SIG-M5 treated with dmso at 0.1 percent for 504 hours (cell line): ENCODE measurements around the gene ZSWIM3.

Source experiments
- DNase-seq: peaks from one replicate; lab custom pipeline; 2025; ENCODE audit not compliant: unreplicated experiment; lab: John Stamatoyannopoulos, UW

ZSWIM3 gene

GRCh38 chr20:45909336-45909808 is 52.0 kb downstream of the ZSWIM3 start:
- no peak for DNase-seq

DNA sequence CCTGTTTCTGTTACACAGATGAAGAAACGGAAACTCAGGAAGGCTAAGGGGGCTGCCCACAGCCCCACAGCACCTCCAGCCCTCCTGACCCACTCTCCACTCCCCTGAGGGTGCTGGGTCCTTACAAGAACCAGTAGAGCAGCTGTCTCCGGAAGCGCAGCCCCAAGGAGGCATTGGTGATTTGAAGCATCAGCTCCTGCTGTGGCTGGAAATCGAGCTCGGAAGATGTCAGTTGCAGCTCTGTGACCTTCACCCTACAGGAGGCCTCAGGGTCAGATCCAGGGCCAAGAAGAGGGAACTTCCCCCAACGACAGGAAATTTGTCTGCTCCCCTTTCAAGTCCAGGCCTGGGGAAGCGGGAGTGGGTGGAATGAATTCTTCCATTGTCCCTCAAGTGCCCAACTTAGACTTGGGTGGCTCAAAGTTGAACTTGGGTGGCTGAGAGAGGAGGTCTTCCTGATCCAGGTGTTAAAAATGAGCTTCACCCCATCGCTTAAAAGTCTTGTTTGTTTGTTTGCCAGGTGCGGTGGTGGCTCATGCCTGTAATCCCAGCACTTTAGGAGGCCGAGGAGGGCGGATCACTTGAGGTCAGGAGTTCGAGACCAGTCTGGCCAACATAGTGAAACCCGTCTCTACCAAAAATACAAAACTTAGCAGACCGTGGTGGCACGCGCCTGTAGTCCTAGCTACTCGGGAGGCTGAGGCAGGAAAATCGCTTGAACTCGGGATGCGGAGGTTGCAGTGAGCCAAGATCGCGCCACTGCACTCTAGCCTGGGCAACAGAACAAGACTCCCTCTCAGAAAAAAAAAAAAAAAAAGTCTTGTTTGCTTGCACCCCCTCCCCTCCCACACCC is 52.6 kb downstream of the ZSWIM3 start:
- DNase-seq, result no peak

DNA sequence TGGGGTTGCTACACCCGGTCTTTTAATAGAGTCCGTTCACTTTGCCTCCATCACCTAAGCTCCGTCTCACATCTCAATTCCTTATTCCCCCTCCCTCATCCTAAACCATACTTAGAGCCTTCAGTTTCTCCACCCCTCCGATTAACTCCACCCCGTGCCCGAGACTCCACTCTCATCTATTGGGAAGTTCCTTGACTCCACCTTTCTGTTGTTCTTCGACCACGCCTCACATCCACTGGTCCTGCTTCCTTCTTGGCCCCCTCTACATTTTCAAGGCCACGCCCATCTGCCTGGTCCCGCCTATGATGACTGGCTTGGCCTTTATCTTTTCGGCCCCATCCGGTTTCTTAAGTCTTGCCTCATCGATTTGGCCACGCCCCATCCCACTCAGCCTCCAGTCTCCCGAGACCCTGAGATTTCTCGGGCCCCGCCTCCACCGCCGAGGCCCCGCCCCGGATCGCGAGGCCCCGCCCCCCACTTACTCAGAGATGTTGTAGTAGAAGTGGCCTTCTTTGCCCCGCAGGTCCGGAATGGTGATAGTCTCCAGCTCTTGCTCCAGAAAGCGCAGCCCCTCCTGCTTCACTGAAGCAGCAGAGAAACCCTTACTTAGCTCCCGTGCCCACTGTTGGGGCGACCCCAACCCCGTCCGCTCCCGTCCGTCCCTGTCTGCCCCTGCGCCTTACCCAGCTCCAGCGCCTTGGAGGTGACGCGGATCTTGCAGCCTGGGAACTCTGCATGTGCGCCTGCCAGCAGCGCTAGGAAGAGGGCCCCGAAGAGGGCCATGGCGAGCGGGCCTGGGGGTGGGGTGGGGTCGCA is 53.5 kb downstream of the ZSWIM3 start:
- peak; percentile 100 for DNase-seq

DNA sequence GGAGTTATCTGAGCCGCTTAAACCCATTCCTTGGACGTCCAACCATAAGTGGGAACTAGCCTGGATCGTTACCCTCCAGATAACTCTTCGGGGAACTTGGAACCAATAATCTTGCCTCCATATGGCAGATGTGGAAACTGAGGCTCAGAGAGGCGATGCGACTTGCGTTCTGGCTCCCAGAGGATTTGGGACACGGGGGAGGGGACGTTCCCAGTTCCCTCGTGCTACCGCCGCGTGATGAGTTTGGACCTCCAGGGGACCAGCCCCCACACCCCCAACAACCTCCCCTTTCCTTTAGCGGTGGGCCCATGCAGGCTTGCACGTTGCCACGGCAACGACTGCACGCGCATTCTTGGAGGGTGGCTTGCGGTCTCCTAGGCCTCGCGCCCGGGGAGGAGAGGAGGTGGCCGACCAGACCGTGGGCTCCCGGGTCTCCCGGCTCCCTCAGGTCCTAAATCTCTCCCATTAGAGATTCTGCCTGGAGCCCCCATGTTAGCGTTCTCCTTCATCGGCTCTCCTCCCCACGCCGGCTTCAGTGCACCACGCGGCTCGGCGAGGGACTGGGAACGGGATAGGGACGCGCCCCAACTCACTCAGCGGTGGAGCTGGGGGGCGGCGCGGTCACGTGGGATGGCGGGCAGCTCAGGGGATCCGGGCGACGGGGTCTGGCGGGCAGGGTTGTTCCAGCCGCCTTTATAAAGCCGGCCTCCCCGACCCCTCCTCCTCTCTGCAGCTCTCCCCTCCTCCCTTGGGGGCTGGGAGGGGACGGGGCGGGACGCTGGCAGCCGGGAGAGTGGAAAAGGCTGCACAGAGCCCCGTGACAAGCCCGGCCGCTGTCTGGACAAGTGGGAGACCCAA is 54.3 kb downstream of the ZSWIM3 start, which contains the start of gene PLTP:
TSS of gene PLTP (minus strand) at position 670 of the 858 bp plus-strand sequence. CDS start 703 bp downstream, outside the sequence.
- no peak for DNase-seq

- DNase-seq, result no peak
Observed at GRCh38 chr20:45912344-45912682, 54.9 kb downstream of the ZSWIM3 start.

- no peak for DNase-seq
Observed at GRCh38 chr20:45913116-45913515, 55.7 kb downstream of the ZSWIM3 start.

DNA sequence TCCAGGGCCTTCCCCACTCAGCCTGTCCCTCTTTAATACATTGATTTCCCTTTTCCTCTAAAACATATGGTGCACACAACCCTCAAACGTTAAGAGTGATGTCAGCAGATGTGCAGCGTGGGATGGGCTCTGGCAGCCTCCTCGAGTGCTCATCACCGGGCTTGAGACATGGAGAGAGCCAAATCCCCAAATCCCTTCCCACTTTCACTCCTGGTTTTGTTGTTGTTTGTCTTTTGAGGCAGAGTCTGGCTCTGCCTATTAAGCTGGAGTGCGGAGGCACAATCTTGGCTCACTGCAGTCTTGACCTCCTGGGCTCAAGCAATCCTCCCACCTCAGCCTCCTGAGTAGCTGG is 60.4 kb downstream of the ZSWIM3 start:
- no peak for DNase-seq

DNA sequence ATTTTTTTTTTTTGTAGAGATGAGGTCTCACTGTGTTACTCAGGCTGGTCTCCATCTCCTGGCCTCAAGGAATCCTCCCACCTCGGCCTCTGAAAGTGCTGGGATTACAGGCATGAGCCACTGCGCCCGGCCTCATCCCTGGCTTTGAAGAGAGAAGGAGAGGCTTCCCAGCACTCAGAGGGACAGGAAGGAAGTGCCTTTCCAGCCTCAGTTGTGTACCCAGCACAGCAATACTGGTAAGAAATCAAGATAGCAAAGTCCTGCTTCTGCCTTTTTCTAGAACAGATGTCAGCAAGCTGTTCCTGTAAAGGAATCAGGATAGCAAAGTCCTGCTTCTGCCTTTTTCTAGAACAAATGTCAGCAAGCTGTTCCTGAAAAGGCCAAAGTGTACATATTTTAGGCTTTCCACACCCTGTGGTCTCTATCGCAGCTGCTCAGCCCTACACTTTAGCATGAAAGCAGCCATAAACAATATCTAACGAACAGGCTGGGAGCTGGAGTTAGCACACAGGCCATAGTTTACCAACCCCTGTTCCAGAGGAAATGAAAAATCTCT is 60.8 kb downstream of the ZSWIM3 start:
- no peak for DNase-seq

DNA sequence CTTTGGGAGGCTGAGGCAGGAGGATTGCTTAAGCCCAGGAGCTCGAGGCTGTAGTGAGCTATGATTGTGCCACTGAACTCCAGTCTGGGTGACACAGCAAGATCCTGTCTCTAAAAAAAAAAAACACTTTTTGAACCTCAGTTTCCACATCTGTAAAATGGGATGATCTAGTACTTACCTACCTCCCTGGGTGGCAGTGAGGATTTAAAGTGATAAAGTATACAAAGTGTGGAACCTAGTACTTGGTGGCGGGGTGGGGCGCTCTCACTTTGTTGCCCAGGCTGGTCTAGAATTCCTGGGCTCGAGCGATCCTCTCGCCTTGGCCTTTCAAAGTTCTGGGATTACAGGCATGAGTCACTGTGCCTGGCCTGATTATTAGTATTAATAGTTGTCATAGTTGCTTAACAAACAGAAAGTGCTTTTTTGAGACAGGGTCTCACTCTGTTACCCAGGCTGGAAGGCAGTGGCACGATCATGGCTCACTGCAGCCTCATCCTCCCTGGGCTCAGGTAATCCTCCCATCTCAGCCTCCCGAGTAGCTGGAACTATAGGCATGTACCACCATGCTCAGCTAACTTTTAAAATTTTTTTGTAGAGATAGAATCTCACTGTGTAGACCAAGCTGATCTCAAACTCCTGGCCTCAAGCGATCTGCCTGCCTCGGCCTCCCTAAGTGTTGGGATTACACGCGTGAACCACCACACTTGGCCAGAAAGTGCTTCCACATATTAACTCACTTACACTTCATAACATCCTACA is 61.5 kb downstream of the ZSWIM3 start:
- no peak for DNase-seq

DNA sequence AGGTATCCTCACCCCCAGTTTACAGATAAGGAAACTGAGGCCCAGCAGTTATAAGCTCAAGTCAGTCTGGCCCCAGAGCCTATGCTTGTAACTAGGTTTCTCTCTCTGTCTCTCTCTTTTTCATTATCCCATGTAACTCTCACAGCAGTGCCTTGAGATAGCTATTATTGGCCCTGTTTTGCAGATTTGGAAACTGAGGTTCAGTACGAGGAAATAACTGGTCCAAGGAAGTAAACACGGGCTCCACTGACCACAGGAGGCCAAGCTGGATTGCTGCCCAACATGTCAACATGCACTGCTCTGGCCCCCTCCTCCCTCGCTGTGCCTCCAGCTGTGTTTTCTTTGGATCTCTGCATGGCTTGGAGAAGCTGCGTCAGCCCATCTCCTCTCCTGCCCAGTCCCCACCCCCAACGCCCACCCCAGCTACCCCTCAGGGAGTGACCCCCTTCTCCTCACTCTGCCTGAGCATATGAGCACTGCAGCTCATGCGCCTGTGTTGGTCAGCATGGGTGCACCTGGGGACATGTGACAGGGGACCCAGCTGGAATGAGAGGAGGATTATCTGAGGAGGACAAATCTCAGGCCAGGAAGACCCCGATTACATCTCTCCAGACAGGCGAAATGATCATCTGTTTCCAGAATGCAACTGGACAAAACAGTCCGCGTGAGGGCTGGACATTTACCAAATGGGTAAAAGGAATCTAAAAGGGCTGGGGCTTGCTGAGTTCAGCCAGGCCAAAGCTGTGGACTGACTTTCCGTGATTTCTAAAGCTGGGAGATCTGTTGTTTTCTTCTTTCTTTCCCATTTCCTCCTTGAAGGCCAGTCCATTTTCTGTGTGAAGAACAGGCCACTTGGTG is 62.4 kb downstream of the ZSWIM3 start:
- DNase-seq, result no peak

- DNase-seq, result peak; percentile 35
Observed at GRCh38 chr20:45920462-45921336, 63.3 kb downstream of the ZSWIM3 start.

- no peak for DNase-seq
Observed at GRCh38 chr20:45921337-45922189, 64.1 kb downstream of the ZSWIM3 start.

- no peak for DNase-seq
Observed at GRCh38 chr20:45924391-45925261, 67.2 kb downstream of the ZSWIM3 start.

DNA sequence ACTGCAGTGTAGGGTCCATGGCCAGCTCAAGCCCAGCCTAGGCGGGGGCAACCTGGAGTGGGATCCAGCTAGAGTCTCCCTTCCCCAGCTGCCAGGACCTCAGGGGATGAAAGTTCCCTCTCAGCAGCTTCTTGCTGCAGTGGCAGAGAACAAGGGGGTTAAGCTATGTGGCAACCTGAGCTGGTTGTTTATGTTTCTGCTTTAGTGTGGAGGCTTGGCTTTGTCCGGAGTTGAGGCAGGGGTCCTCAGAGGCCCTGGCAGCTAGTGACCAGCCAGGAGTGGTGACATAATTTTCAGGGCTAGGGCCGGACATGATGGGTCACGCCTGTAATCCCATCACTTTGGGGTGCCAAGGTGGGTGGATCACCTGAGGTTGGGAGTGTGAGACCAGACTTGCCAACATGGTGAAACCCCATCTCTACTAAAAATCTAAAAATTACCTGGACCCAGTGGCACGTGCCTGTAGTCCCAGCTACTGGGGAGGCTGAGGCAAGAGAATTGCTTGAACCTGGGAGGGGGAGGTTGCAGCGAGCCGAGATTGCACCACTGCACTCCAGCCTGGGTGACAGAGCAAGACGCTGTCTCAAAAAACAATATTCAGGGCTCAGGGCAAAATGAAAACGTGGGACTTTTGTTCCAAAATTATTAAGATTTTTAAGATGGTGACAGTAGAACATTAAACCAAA is 68.5 kb downstream of the ZSWIM3 start:
- DNase-seq, result no peak

GRCh38 chr20:45926731-45927070 is 69.3 kb downstream of the ZSWIM3 start:
- DNase-seq, result no peak
